Keratinocyte (primary cell): Measurements from ENCODE around the gene DCAF15. TPM values are rescaled to one million over a fixed set of nuclear protein-coding genes. Genes with fewer than 3 reads are reported as not detected.

Experiments used
- DNase-seq: peaks from one replicate; pipeline ENCODE4 v3.0.0-alpha.2; 2011; ENCODE audit warnings: low read depth, missing footprints, low spot score
- FAIRE-seq: peaks from 2 replicates; lab custom pipeline; 2011; peaks lifted over from hg19 to GRCh38; lab: Jason Lieb, UNC
- H2AFZ ChIP-seq: 2 replicates; pipeline ENCODE4 v1.6.0; 2012; ENCODE audit warnings: low read length, control low read depth, inconsistent platforms; ENCODE audit not compliant: control insufficient read depth
- H3K27ac ChIP-seq: 2 replicates; pipeline ENCODE4 v1.5.1; 2011; ENCODE audit warnings: low read length; ENCODE audit not compliant: control insufficient read depth, insufficient read depth
- H3K27me3 ChIP-seq: 3 replicates; pipeline ENCODE4 v1.6.0; 2011; ENCODE audit warnings: low read length; ENCODE audit not compliant: control insufficient read depth, insufficient read depth; ENCODE audit errors: extremely low read depth
- H3K36me3 ChIP-seq, 2 experiments: 2 replicates in 1 of 2; 3 replicates in 1 of 2; pipeline ENCODE4 v1.5.1; 2011; ENCODE audit warnings: low read length in 2 of 2, mild to moderate bottlenecking in 1 of 2; ENCODE audit not compliant: control insufficient read depth in 2 of 2, insufficient read depth in 2 of 2; ENCODE audit errors: extremely low read depth in 1 of 2
- H3K4me1 ChIP-seq: 3 replicates; pipeline ENCODE4 v1.5.1; 2011; ENCODE audit warnings: low read length; ENCODE audit not compliant: control insufficient read depth, insufficient read depth; ENCODE audit errors: extremely low read depth
- H3K4me2 ChIP-seq: 3 replicates; pipeline ENCODE4 v1.6.0; 2011; ENCODE audit warnings: low read depth, low read length; ENCODE audit not compliant: control insufficient read depth, insufficient read depth; ENCODE audit errors: extremely low read depth
- H3K4me3 ChIP-seq, 3 experiments: fragments of 200-600 bp in 1 of 3; sonication (generic) in 1 of 3; 2 replicates in 2 of 3; 3 replicates in 1 of 3; pipeline ENCODE4 v1.5.1; 2011 to 2016; ENCODE audit warnings: low read length in 3 of 3, mild to moderate bottlenecking in 3 of 3, control low read depth in 2 of 3, inconsistent platforms in 1 of 3, low read depth in 1 of 3, mixed read lengths in 1 of 3, mixed run types in 1 of 3, moderate library complexity in 1 of 3; ENCODE audit not compliant: control insufficient read depth in 2 of 3, insufficient read depth in 2 of 3; ENCODE audit errors: extremely low read depth in 1 of 3
- H3K79me2 ChIP-seq: 2 replicates; pipeline ENCODE4 v1.6.0; 2012; ENCODE audit warnings: low read length; ENCODE audit not compliant: control insufficient read depth, insufficient read depth
- H3K9ac ChIP-seq: 3 replicates; pipeline ENCODE4 v1.6.0; 2011; ENCODE audit warnings: low read length; ENCODE audit not compliant: control insufficient read depth, insufficient read depth; ENCODE audit errors: extremely low read depth
- H3K9me1 ChIP-seq: 3 replicates; pipeline ENCODE4 v1.6.0; 2011; ENCODE audit warnings: low read length; ENCODE audit not compliant: control insufficient read depth, insufficient read depth; ENCODE audit errors: extremely low read depth
- H3K9me3 ChIP-seq: 2 replicates; pipeline ENCODE4 v1.5.1; 2012; ENCODE audit warnings: low read depth, low read length; ENCODE audit not compliant: control insufficient read depth
- H4K20me1 ChIP-seq: 3 replicates; pipeline ENCODE4 v1.6.0; 2011; ENCODE audit warnings: low read length; ENCODE audit not compliant: control insufficient read depth, insufficient read depth; ENCODE audit errors: extremely low read depth
- EZH2 ChIP-seq: IDR thresholded peaks from one replicate; pipeline ENCODE4 v1.6.1; 2012; ENCODE audit warnings: inconsistent platforms, mild to moderate bottlenecking, low read length, moderate library complexity
- dilution Hi-C: fragments of 300-500 bp; cut with MboI; formaldehyde crosslinking; loops from one replicate; pipeline ENCODE4 v1.7.0; 2020; ENCODE audit warnings: low sequenced_read_pairs; ENCODE audit not compliant: extremely low pct_ligation_motif_present
- polyA plus RNA-seq, 5 experiments: library from polyadenylated mRNA; depleted of rRNA in 3 of 5; stranded (reverse) in 3 of 5; stranded (forward) in 1 of 5; unstranded in 1 of 5; fragments of >200 nt; gene quantifications; 1 replicate in 1 of 5; 2 replicates in 3 of 5; 3 replicates in 1 of 5; pipeline versions ENCODE4 v1.2.1 to v1.2.3, GENCODE V29; 2011 to 2012; ENCODE audit warnings: missing spikeins in 2 of 5, low read depth in 1 of 5, low replicate concordance in 1 of 5
- TF ChIP-seq, protein P1 (sequence below), 3 experiments: IDR thresholded peaks in 1 of 3; conservative IDR thresholded peaks in 1 of 3; optimal IDR thresholded peaks in 1 of 3; 2 replicates in 2 of 3; 3 replicates in 1 of 3; pipeline versions ENCODE3 to v1.5.1; 2011; ENCODE audit warnings: low read length in 3 of 3, mild to moderate bottlenecking in 3 of 3, moderate library complexity in 2 of 3, control low read depth in 1 of 3, inconsistent platforms in 1 of 3; ENCODE audit not compliant: insufficient read depth in 2 of 3; ENCODE audit errors: extremely low read depth in 1 of 3

The DCAF15 gene
- polyA plus RNA-seq, 1 donor (not counting 4 experiments of a cell fraction or from before 2014, with no cell fraction given), result 15.1 TPM

DNA sequence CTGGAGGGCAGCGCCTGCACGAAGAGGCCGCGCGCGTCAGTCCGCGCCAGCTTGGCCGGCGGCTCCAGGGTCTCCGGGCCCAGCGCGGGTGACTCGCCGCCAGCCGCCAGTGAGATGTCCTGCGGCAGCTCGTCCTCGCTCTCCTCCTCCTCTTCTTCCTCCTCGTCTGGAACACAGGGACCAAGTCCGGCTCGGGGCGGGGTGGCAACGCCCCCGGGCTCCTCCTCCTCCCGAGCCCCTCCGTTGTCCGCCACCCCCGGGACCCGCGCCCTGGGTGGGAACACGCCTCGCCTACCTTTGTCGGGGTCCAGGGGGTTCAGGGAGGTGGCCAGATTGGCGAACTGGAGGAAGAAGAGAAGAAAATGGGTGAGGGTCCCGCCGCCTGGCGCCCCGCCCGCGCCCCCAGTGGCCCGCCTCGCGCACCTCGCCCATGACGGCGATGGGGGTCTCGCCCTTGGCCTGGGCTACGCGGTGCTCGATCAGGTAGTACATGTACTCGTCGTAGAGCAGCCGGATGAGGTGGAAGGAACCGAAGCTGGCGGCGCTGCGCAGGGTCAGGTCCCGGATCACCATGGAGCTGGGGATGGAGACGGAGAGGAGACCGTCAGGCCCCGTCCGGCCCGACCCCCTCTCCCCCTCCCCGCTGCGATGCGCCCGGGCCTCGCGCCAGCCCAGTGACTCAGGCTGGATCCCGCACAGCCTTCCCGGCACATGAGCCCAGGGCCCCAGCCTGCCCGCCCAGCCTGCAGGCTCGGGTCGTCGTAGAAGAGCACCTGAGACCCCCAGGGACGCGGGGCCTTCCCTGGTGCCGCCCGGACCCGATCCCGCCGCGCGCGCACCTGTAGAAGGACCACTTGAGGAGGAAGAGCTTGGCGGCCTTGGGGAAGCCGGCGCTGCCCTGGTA lies 10.6 kb downstream of the DCAF15 start:
- Histone ChIP-seq H3K9me3 (no peaks in the 10 kb centered on the region), H3K9me1 (no peaks in the 10 kb centered on the region), H3K4me3 (no peak overlapping the region), H3K27me3 (no peaks in the 10 kb centered on the region), H2AFZ (no peak overlapping the region), H3K27ac (no peak overlapping the region), H3K79me2 (no peaks in the 10 kb centered on the region), H3K4me1 (no peaks in the 10 kb centered on the region), H3K4me2 (no peak overlapping the region), H4K20me1 (no peaks in the 10 kb centered on the region), H3K36me3 (peaks cover 13 to 29% of the 10 kb centered on the region in 2 experiments), H3K9ac (no peak overlapping the region)
- FAIRE-seq (no peak), DNase-seq (no peak)
- TF ChIP-seq EZH2, result no peak
- TF ChIP-seq, protein P1, sequence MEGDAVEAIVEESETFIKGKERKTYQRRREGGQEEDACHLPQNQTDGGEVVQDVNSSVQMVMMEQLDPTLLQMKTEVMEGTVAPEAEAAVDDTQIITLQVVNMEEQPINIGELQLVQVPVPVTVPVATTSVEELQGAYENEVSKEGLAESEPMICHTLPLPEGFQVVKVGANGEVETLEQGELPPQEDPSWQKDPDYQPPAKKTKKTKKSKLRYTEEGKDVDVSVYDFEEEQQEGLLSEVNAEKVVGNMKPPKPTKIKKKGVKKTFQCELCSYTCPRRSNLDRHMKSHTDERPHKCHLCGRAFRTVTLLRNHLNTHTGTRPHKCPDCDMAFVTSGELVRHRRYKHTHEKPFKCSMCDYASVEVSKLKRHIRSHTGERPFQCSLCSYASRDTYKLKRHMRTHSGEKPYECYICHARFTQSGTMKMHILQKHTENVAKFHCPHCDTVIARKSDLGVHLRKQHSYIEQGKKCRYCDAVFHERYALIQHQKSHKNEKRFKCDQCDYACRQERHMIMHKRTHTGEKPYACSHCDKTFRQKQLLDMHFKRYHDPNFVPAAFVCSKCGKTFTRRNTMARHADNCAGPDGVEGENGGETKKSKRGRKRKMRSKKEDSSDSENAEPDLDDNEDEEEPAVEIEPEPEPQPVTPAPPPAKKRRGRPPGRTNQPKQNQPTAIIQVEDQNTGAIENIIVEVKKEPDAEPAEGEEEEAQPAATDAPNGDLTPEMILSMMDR (optimal IDR thresholded peaks at IDR 0.05 in 1 of 3, IDR thresholded peaks at IDR 0.05 in 1 of 3, conservative IDR thresholded peaks at IDR 0.05 in 1 of 3; ENCODE audit: extremely low read depth in 1 of 3, insufficient read depth in 2 of 3, low read length in 3 of 3), result no peak
- dilution Hi-C loops, result no loop called here

DNA sequence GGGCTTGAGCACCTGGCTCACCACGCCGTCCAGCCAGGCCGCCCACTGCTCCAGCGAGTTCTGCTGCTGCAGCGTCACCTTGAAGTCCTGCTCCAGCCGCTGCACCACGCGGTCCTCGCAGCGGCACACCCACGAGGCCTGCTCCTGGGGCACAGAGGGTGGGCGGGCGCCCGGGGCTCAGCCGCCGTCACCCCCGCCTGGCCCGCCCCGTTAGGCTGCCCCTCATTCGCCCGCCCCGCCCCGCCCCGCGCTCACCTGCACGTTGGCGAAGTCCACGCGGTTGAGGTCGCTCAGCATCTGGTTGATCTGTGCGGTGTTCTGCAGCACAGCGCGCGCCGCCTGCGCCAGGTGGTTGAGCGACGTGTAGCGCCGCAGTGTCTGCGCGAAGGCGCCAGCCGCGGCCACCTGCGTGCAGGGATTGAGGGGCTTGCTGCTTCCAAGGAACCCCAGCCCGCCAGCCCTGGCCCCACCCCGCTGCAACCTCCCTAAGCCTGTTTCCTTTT lies 11.3 kb downstream of the DCAF15 start:
- H2AFZ ChIP-seq, result no peak overlapping the region
- dilution Hi-C loops, result no loop called here
- H3K36me3 ChIP-seq, result peaks cover 13 to 24% of the 10 kb centered on the region in 2 experiments
- no peak overlapping the region for H3K4me2 ChIP-seq
- H4K20me1 ChIP-seq, result no peaks in the 10 kb centered on the region
- H3K27ac ChIP-seq, result no peak overlapping the region
- no peaks in the 10 kb centered on the region for H3K9me3 ChIP-seq
- H3K27me3 ChIP-seq, result no peaks in the 10 kb centered on the region
- no peak overlapping the region for H3K9ac ChIP-seq
- FAIRE-seq (no peak), DNase-seq (no peak)
- no peaks in the 10 kb centered on the region for H3K79me2 ChIP-seq
- H3K9me1 ChIP-seq, result no peaks in the 10 kb centered on the region
- TF ChIP-seq, protein P1 (optimal IDR thresholded peaks at IDR 0.05 in 1 of 3, IDR thresholded peaks at IDR 0.05 in 1 of 3, conservative IDR thresholded peaks at IDR 0.05 in 1 of 3; ENCODE audit: extremely low read depth in 1 of 3, insufficient read depth in 2 of 3, low read length in 3 of 3), result no peak
- no peak for TF ChIP-seq EZH2
- no peaks in the 10 kb centered on the region for H3K4me1 ChIP-seq
- H3K4me3 ChIP-seq, result no peak overlapping the region
